HG03064 (cell line): ENCODE results near the gene LCN6.
"Not testable (repeated sequence)": the region's sequence is repeated elsewhere in the genome, so short reads cannot be mapped to it uniquely, and the experiment has no call there.

Experiments used
- ATAC-seq: cut with Tn5 transposase; IDR thresholded peaks from one replicate; pipeline ENCODE4 v1.9.1; 2021; ENCODE audit warnings: low read depth; ENCODE audit not compliant: unreplicated experiment

The LCN6 gene

DNA sequence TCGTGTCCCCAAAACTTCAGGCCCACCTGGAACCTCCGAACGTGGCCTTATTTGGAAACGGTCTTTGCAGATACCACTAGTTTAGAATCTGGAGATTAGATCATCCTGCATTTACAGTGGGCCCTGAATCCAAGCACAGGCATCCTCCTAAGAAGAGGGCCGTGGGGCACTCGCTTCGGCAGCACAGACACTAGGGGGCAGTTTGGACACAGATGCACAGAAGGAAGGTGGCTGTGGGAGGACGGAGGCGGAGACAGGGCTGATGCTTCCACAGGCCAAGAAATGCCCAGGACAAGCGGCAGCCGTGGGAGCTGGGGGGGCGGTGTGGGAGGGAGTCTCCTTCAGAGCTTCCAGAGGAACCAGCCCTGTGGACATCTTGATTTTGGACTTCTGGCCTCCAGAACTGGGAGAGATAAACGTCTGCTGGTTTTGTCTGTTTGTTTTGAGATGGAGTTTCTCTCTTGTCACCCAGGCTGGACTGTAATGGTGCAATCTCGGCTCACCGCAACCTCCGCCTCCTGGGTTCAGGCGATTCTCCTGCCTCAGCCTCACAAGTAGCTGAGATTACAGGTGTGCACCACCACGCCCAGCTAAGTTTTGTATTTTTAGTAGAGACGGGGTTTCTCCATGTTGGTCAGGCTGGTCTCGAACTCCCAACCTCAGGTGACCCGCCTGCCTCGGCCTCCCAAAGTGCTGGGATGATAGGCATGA lies 12.7 kb upstream of the LCN6 start:
- not testable (repeated sequence) for ATAC-seq

DNA sequence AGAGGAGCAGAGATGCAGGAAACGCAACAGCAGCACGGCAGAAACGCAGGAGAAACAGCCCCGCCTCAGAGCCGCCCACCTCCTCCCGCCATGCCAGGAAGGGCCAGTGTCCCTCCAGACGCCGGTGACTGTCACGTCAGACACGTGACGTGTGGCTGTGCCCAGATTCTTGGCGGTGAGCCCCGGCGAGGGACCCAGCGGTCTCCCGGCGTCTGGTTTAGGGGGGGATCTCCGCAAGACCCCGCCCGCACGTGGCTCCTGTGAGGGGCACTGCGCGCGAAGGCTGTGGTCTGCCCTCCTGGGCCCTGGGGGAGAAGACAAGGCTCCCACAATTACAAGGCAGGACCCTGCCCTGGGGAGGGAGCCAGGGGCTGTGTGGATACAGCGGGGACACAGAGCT lies 12.1 kb upstream of the LCN6 start:
- ATAC-seq: no peak

DNA sequence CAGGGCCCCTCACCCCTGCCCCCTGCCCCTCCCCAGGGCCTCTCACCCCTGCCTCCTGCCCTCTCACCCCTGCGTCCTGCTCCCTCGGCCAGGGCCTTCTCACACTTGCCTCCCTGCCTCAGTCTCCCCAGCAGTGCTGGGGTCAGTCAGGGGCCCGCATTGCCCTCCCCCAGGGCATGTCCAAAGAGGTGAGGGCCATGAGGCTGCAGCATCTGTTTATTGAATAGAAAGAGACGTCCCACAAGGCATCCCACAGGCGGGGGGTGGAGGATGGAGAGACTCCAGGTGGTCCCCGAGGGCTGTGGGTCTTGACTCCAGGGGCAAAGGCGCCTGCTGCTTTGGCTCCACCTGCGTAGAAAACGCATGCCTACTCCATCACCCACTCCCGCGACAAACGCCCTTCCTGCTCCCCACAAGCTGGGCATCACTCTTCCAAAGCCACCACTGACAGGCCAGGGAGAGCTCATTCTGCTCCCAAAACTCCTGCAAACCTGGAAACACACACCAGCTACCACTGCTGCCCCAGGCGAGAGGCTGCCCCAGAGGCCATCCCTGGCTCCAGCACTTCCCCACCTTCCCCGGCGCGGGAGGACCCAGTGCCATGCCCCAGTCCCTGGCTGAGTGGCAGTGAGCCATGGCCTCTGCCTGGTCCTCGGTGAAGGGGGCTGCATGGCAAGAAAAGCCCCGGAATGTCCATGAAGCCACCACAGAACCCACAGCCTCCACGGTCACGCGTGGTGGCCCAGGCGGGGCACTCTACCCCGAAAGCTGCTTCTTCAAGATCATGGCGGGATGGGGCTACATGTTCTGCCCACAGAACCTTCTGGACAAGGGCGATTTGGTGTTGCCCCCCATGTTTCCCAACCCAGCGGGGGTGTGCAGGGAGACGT lies 11.4 kb upstream of the LCN6 start:
- no peak for ATAC-seq

GRCh38 chr9:136759001-136759400 lies 10.7 kb upstream of the LCN6 start:
- ATAC-seq: no peak

- ATAC-seq: no peak
Measured at GRCh38 chr9:136757751-136758140, 9.4 kb upstream of the LCN6 start.

- ATAC-seq: no peak
Measured at GRCh38 chr9:136757328-136757727, 9.0 kb upstream of the LCN6 start.

GRCh38 chr9:136756836-136757235 lies 8.5 kb upstream of the LCN6 start:
- no peak for ATAC-seq

DNA sequence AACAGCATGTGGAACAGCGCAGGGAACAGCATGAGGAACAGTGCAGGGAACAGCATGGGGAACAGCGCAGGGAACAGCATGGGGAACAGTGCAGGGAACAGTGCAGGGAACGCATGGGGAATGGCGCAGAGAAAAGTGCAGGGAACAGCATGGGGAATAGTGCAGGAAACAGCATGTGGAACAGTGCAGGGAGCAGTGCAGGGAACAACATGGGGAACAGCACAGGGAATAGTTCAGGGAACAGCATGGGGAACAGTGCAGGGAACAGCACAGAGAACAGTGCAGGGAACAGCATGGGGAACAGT lies 7.8 kb upstream of the LCN6 start:
- no peak for ATAC-seq

DNA sequence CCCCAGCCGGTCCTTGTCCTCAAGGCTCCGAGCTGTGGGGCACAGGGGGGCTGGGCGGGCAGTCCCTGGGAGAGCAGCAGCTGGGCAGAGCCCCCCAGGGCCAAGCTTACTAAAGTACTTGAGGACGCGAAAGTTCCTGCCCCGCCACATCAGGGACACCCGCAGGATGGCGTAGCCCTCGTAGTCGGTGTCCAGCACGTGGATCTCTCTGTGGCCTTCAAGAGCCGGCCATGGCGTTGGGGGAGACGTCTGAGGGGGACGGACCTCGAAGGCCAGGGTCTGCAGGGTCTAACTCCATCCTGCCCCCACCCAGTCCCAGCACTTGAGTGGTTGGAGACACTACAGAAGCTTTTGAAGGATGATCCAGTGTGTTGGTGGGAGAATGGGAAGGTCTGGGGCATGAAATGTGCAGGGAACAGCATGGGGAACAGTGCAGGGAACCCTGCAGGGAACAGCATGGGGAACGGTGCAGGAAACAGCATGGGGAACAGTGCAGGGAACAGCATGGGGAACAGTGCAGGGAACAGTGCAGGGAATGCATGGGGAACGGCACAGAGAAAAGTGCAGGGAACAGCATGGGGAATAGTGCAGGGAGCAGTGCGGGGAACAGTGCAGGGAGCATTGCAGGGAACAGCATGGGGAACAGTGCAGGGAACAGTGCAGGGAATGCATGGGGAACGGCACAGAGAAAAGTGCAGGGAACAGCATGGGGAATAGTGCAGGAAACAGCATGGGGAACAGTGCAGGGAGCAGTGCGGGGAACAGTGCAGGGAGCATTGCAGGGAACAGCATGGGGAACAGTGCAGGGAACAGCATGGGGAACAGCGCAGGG lies 7.2 kb upstream of the LCN6 start:
- not testable (repeated sequence) for ATAC-seq

- no peak for ATAC-seq
Measured at GRCh38 chr9:136754626-136755301, 6.4 kb upstream of the LCN6 start.

- ATAC-seq: no peak
Measured at GRCh38 chr9:136754059-136754572, 5.8 kb upstream of the LCN6 start.

- ATAC-seq: no peak
Measured at GRCh38 chr9:136753371-136754058, 5.2 kb upstream of the LCN6 start.

DNA sequence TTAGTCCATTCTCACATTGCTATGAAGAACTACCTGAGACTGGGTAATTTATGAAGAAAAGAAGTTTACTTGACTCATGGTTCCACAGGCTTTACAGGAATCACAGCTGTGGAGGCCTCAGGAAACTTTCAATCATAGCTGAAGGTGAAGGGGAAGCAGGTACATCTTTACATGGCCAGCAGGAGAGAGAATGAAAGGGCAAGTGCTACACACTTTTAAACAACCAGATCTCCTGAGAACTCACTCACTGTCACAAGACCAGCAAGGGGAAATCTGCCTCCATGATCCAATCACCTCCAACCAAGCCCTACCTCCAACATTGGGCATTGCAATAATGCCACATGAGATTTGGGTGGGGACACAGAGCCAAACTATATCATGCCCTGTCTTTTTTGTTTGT lies 3.5 kb upstream of the LCN6 start:
- ATAC-seq: no peak

DNA sequence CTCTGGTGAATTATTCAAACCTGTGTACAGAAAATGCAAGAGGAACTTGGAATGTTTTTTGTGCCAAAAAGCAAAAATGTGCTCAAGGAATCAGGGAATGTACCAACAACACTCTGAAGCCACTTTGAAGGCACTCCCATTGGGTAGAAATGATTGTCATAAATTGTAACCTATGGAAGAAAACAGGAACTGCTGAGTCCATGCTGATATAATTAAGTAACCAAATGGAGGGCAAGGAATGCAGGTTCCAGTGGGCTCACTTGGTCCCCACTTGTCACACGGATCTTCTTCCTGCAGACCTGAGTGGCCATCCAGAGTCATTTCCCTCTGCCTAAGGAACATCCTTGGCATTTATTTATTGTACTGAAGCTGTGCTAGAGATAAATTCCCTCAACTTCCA lies 2.9 kb upstream of the LCN6 start:
- no peak for ATAC-seq

DNA sequence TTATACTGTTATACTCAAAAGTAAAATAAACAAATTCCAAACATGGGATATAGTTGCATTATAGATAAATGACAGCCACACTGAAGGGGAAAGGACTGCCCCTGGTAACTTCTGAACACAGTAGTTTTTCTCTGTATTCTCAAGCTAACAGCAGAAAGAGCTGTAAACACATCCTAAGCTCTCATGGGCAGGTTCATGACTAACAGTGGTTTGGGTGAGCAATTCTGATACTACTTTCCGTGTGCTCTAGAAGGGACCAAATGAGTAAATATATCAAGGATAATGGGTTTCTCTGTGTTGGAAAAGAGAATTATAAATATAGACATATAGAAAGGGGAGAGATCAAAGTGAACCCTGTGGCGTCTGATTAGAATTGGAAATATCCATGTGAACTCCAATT lies 2.2 kb upstream of the LCN6 start:
- ATAC-seq: no peak

DNA sequence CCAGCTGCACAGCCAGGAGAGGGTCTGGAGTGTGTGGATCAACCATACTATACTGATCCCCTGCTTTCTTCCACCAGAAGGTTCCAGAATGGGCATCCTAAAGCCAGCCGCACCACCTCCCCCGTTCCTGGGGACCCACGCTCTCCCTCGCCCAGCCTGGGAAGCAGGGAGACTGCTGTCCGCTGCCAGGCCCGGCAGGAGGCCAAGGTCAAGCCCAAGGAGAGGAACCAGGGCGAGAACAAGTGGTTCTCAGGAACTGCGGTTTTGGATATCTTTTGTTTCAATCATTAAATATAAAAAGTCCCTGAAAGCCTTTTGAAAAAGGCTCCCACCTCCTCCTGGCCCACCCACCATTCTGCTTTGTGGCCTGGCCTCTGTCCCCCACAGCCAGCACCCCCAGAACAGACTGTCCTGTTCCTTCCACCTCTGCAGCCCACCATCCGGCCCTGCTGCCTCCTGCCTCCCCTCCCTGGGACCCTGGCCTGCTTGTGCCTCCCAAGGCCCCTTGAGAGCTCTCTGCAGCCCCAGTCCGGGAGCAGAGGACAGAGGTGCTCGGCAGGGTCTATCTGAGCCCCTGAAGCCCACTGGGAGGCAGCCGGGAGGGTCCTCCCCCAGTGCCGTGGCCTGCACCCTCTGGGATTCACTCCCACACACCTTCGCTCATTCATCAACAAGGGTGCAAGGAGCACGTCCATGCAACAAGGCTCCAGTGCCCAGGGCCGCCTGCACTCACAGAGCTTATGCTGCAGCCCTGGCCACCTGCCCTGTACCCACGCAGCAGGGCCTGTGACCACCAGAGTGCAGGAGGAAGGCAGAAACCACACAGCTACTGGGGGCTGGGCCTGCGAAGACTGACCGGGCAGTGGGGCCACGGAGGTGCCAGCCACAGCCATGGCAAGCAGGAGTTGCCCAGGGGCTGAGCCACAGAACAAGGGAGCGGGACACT lies 614 bp upstream of the LCN6 start:
- ATAC-seq: no peak

DNA sequence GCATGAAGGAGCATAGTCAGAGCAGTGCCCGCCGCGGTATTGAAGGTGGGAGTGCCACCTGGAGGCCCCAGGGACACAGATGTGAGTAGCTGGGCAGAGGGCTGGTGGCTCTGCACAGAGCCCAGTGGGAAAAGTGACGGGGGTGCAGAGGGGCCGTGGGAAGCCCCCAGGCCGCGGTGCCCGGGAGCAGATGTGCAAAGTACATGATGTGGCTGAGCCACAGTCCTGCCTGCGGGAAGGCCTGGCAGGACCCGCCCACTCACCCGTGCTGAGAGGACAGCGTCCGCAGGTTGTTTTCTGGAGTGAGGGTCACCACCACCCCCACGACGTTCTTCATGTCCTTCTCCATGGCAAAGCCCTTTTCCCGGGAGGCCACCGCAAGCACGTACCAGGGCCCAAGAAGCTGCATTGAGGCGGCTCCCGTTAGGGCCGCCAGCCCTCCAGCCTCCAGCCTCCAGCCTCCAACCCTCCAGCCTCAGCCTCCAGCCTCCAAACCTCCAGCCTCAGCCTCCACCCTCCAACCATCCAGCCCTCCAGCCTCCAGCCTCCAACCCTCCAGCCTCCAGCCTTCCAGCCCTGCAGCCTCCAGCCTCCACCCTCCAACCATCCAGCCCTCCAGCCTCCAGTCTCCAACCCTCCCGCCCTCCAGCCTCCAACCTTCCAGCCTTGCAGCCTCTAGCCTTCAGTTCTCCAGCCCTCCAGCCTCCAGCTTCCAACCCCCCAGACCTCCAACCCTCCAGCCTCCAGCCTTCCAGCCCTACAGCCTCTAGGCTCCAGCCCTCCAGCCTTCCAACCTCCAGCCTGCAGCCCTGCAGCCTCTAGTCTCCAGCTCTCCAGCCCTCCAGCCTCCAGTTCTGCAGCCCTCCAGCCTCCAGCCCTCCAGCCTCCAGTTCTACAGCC lies 914 bp downstream of the LCN6 start:
- ATAC-seq: no peak

- ATAC-seq: no peak
Measured at GRCh38 chr9:136746621-136747020, 1.7 kb downstream of the LCN6 start.
